ENCODE measurements around the gene CLIP2.
"Not testable (repeated sequence)": the region's sequence is repeated elsewhere in the genome, so short reads cannot be mapped to it uniquely, and the experiment has no call there.

The CLIP2 gene

GRCh38 chr7:74407958-74408357, 118.8 kb downstream of the CLIP2 start:
- 0 out of 2 replicates have a peak, but pooled peaks cover 3% of the 10 kb centered on the region for H3K4me1 ChIP-seq (ENCODE audit: control insufficient read depth, insufficient read depth, low read length)
- H3K27me3 ChIP-seq (ENCODE audit: control insufficient read depth, insufficient read depth, low read length) = no peaks in the 10 kb centered on the region
- no peaks in the 10 kb centered on the region for H3K9me3 ChIP-seq (ENCODE audit: control insufficient read depth, insufficient read depth, low read depth, low read length)
- H3K27ac ChIP-seq (ENCODE audit: low read depth, low read length) = no peak overlapping the region
- peaks cover 13% of the 10 kb centered on the region for H3K36me3 ChIP-seq (ENCODE audit: control insufficient read depth, insufficient read depth, low read length)
- no peak overlapping the region for H3K4me3 ChIP-seq (ENCODE audit: low read depth, low read length)
- H3K9ac ChIP-seq (ENCODE audit: low read length) = no peak overlapping the region

GRCh38 chr7:74409571-74409970, 120.4 kb downstream of the CLIP2 start:
- H3K27ac ChIP-seq (ENCODE audit: low read depth, low read length) = no peak overlapping the region
- no peak overlapping the region for H3K9ac ChIP-seq (ENCODE audit: low read length)

GRCh38 chr7:74410772-74411171, 121.6 kb downstream of the CLIP2 start:
- no peaks in the 10 kb centered on the region for H3K27me3 ChIP-seq (ENCODE audit: control insufficient read depth, insufficient read depth, low read length)
- H3K4me1 ChIP-seq (ENCODE audit: control insufficient read depth, insufficient read depth, low read length) = no peaks in the 10 kb centered on the region
- H3K36me3 ChIP-seq (ENCODE audit: control insufficient read depth, insufficient read depth, low read length) = no peaks in the 10 kb centered on the region
- H3K4me3 ChIP-seq (ENCODE audit: low read depth, low read length) = no peak overlapping the region
- H3K9me3 ChIP-seq (ENCODE audit: control insufficient read depth, insufficient read depth, low read depth, low read length) = no peaks in the 10 kb centered on the region
- H3K9ac ChIP-seq (ENCODE audit: low read length) = no peak overlapping the region
- H3K27ac ChIP-seq (ENCODE audit: low read depth, low read length) = no peak overlapping the region

More at GRCh38 chr7:74409571-74409970, 120.4 kb downstream of the CLIP2 start:
- no peaks in the 10 kb centered on the region for H3K9me3 ChIP-seq (ENCODE audit: control insufficient read depth, insufficient read depth, low read depth, low read length)
- H3K27me3 ChIP-seq (ENCODE audit: control insufficient read depth, insufficient read depth, low read length) = no peaks in the 10 kb centered on the region
- H3K4me1 ChIP-seq (ENCODE audit: control insufficient read depth, insufficient read depth, low read length) = 0 out of 2 replicates have a peak, but pooled peaks cover 3% of the 10 kb centered on the region
- no peak overlapping the region for H3K4me3 ChIP-seq (ENCODE audit: low read depth, low read length)
- H3K36me3 ChIP-seq (ENCODE audit: control insufficient read depth, insufficient read depth, low read length) = peaks cover 4% of the 10 kb centered on the region

- not testable (repeated sequence) for H3K27me3 ChIP-seq (ENCODE audit: control insufficient read depth, insufficient read depth, low read length); H3K27ac ChIP-seq (ENCODE audit: low read depth, low read length); H3K9me3 ChIP-seq (ENCODE audit: control insufficient read depth, insufficient read depth, low read depth, low read length); H3K9ac ChIP-seq (ENCODE audit: low read length); H3K36me3 ChIP-seq (ENCODE audit: control insufficient read depth, insufficient read depth, low read length); H3K4me3 ChIP-seq (ENCODE audit: low read depth, low read length); H3K4me1 ChIP-seq (ENCODE audit: control insufficient read depth, insufficient read depth, low read length)
Observed at GRCh38 chr7:74411571-74411970, 122.4 kb downstream of the CLIP2 start.

GRCh38 chr7:74412056-74412455, 122.8 kb downstream of the CLIP2 start:
- H3K27ac ChIP-seq (ENCODE audit: low read depth, low read length) = no peak overlapping the region
- no peak overlapping the region for H3K9ac ChIP-seq (ENCODE audit: low read length)
- no peak overlapping the region for H3K4me3 ChIP-seq (ENCODE audit: low read depth, low read length)
- H3K4me1 ChIP-seq (ENCODE audit: control insufficient read depth, insufficient read depth, low read length) = no peaks in the 10 kb centered on the region
- H3K9me3 ChIP-seq (ENCODE audit: control insufficient read depth, insufficient read depth, low read depth, low read length) = no peaks in the 10 kb centered on the region
- H3K36me3 ChIP-seq (ENCODE audit: control insufficient read depth, insufficient read depth, low read length) = no peaks in the 10 kb centered on the region
- H3K27me3 ChIP-seq (ENCODE audit: control insufficient read depth, insufficient read depth, low read length) = no peaks in the 10 kb centered on the region

GRCh38 chr7:74412603-74413002, 123.4 kb downstream of the CLIP2 start:
- Histone ChIP-seq H3K9ac (ENCODE audit: low read length) (no peak overlapping the region), H3K9me3 (ENCODE audit: control insufficient read depth, insufficient read depth, low read depth, low read length) (no peaks in the 10 kb centered on the region), H3K4me1 (ENCODE audit: control insufficient read depth, insufficient read depth, low read length) (no peaks in the 10 kb centered on the region), H3K4me3 (ENCODE audit: low read depth, low read length) (no peak overlapping the region), H3K27ac (ENCODE audit: low read depth, low read length) (no peak overlapping the region), H3K36me3 (ENCODE audit: control insufficient read depth, insufficient read depth, low read length) (no peaks in the 10 kb centered on the region), H3K27me3 (ENCODE audit: control insufficient read depth, insufficient read depth, low read length) (no peaks in the 10 kb centered on the region)

- not testable (repeated sequence) for H3K4me1 ChIP-seq (ENCODE audit: control insufficient read depth, insufficient read depth, low read length)
Observed at GRCh38 chr7:74414595-74415333, 125.6 kb downstream of the CLIP2 start.

GRCh38 chr7:74417419-74417971, 128.3 kb downstream of the CLIP2 start:
- Histone ChIP-seq H3K27ac (ENCODE audit: low read depth, low read length) (no peak overlapping the region), H3K27me3 (ENCODE audit: control insufficient read depth, insufficient read depth, low read length) (no peaks in the 10 kb centered on the region), H3K4me1 (ENCODE audit: control insufficient read depth, insufficient read depth, low read length) (no peaks in the 10 kb centered on the region), H3K4me3 (ENCODE audit: low read depth, low read length) (no peak overlapping the region), H3K36me3 (ENCODE audit: control insufficient read depth, insufficient read depth, low read length) (no peaks in the 10 kb centered on the region), H3K9me3 (ENCODE audit: control insufficient read depth, insufficient read depth, low read depth, low read length) (no peaks in the 10 kb centered on the region), H3K9ac (ENCODE audit: low read length) (no peak overlapping the region)

More at GRCh38 chr7:74414595-74415333, 125.6 kb downstream of the CLIP2 start:
- H3K27ac ChIP-seq (ENCODE audit: low read depth, low read length); H3K36me3 ChIP-seq (ENCODE audit: control insufficient read depth, insufficient read depth, low read length); H3K9me3 ChIP-seq (ENCODE audit: control insufficient read depth, insufficient read depth, low read depth, low read length); H3K27me3 ChIP-seq (ENCODE audit: control insufficient read depth, insufficient read depth, low read length); H3K9ac ChIP-seq (ENCODE audit: low read length); H3K4me3 ChIP-seq (ENCODE audit: low read depth, low read length): not testable (repeated sequence)

- H3K9ac ChIP-seq (ENCODE audit: low read length) = no peak overlapping the region
- H3K4me1 ChIP-seq (ENCODE audit: control insufficient read depth, insufficient read depth, low read length) = no peaks in the 10 kb centered on the region
- no peaks in the 10 kb centered on the region for H3K36me3 ChIP-seq (ENCODE audit: control insufficient read depth, insufficient read depth, low read length)
- H3K4me3 ChIP-seq (ENCODE audit: low read depth, low read length) = no peak overlapping the region
- H3K27me3 ChIP-seq (ENCODE audit: control insufficient read depth, insufficient read depth, low read length) = no peaks in the 10 kb centered on the region
- no peaks in the 10 kb centered on the region for H3K9me3 ChIP-seq (ENCODE audit: control insufficient read depth, insufficient read depth, low read depth, low read length)
- H3K27ac ChIP-seq (ENCODE audit: low read depth, low read length) = no peak overlapping the region
Observed at GRCh38 chr7:74418076-74418475, 128.9 kb downstream of the CLIP2 start.

GRCh38 chr7:74418538-74418937, 129.3 kb downstream of the CLIP2 start:
- no peak overlapping the region for H3K27ac ChIP-seq (ENCODE audit: low read depth, low read length)
- no peaks in the 10 kb centered on the region for H3K27me3 ChIP-seq (ENCODE audit: control insufficient read depth, insufficient read depth, low read length)

GRCh38 chr7:74419232-74419631, 130.0 kb downstream of the CLIP2 start:
- H3K9me3 ChIP-seq (ENCODE audit: control insufficient read depth, insufficient read depth, low read depth, low read length); H3K9ac ChIP-seq (ENCODE audit: low read length); H3K27ac ChIP-seq (ENCODE audit: low read depth, low read length); H3K4me1 ChIP-seq (ENCODE audit: control insufficient read depth, insufficient read depth, low read length); H3K4me3 ChIP-seq (ENCODE audit: low read depth, low read length); H3K27me3 ChIP-seq (ENCODE audit: control insufficient read depth, insufficient read depth, low read length); H3K36me3 ChIP-seq (ENCODE audit: control insufficient read depth, insufficient read depth, low read length): not testable (repeated sequence)

More at GRCh38 chr7:74418538-74418937, 129.3 kb downstream of the CLIP2 start:
- Histone ChIP-seq H3K36me3 (ENCODE audit: control insufficient read depth, insufficient read depth, low read length) (no peaks in the 10 kb centered on the region), H3K4me1 (ENCODE audit: control insufficient read depth, insufficient read depth, low read length) (no peaks in the 10 kb centered on the region), H3K9ac (ENCODE audit: low read length) (no peak overlapping the region), H3K4me3 (ENCODE audit: low read depth, low read length) (no peak overlapping the region), H3K9me3 (ENCODE audit: control insufficient read depth, insufficient read depth, low read depth, low read length) (no peaks in the 10 kb centered on the region)
